ENCODE results near the gene SPACDR.

- no peak for TF ChIP-seq EZH2 (IDR thresholded peaks at IDR 0.05; ENCODE audit: borderline replicate concordance, low read depth, low read length, poor library complexity, severe bottlenecking)
- TF ChIP-seq CTCF (conservative IDR thresholded peaks at IDR 0.05; ENCODE audit: low read depth, low read length): no peak
Observed at GRCh38 chr7:100456562-100456961, 7.5 kb downstream of the SPACDR start.

Measured in A673 (cell line).